HG02623 (cell line): ENCODE results near the gene APIP.

Source experiments
- ATAC-seq: cut with Tn5 transposase; IDR thresholded peaks from one replicate; pipeline ENCODE4 v1.9.1; 2021; ENCODE audit warnings: moderate library complexity; ENCODE audit not compliant: unreplicated experiment

Gene APIP, protein sequence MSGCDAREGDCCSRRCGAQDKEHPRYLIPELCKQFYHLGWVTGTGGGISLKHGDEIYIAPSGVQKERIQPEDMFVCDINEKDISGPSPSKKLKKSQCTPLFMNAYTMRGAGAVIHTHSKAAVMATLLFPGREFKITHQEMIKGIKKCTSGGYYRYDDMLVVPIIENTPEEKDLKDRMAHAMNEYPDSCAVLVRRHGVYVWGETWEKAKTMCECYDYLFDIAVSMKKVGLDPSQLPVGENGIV

DNA sequence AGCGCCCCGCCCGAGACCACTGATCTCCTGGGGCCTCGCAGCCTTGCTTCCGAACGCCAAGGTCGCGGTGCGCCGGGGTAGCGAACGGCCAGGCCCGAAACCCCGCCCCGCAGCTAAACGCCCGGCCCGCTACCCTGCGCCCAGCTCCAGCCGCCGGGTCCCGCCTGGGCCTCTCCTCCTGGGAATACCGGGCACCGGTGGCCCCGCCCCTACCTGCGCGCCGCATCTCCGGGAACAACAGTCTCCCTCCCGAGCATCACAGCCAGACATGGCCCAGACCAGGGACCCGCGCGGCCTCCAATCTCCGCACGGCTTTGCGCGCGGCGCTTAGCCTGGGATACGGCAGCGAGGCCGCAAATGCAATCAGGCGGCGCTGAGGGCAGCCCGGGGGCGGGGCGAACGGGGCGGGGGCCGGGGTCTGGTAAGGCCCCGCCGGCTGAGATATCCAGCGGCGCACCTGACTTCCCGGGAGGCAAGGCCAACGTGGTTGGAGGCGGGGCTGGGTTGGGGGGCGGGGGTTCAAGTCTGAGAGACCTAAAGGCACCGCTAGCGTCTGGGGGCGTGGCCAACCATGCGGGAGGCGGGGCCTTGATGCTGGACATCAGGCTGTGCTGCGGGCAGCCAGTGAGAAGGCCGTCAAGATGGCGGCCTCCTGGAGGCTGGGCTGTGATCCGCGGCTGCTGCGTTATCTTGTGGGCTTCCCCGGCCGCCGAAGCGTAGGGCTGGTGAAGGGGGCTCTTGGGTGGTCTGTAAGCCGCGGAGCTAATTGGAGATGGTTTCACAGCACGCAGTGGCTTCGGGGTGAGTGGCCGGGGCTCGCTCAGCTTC lies at the start of gene APIP, which contains the start of gene PDHX:
Gene APIP (minus strand): TSS at position 365 of the 828 bp plus-strand sequence. CDS start 95 bp downstream, at position 270.
Gene PDHX (plus strand): TSS at position 604 of the 828 bp plus-strand sequence. CDS start 38 bp downstream, at position 642.
- peak; percentile 90 for ATAC-seq

GRCh38 chr11:34964610-34965331 lies 48.6 kb upstream of the APIP start:
- ATAC-seq: no peak

DNA sequence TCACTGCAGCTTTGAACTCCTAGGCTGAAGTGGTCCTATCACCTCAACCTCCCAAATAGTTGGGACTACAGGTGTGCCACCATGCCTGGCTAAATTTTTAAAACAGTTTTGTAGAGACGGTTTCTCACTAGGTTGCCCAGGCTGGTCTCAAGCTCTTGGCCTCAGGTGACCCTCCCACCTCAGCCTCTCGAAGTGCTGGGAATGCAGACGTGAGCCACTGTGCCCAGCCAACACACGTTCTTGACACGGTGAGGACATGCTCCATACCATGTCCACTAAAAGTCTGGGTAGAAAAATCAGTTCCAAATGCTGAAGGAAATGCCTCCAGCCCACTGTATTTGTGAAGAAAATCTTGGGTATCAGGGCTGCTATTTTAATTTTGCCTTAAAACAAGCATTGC lies 47.2 kb upstream of the APIP start:
- ATAC-seq: no peak

DNA sequence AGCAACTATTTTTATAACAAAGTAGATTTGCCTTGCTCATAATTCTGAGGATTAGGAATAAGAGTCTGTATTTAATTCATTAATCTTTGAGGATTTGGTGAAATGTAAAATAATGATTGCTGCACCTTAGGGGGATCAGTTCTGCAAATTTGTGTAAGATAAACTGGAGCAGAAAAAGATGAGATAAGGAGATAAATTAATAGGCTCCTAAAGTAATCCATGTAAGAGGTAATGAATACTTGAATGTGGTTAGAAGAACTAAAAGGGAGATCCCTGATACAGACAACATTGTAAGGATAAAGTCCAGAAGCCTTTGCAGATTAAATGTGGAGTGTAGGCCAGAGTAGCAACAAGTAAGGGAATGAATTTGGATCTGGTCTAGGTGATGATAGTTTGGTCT lies 45.9 kb upstream of the APIP start:
- no peak for ATAC-seq

- ATAC-seq: no peak
These were observed 44.1 kb upstream of the APIP start for GRCh38 chr11:34960277-34960676.

DNA sequence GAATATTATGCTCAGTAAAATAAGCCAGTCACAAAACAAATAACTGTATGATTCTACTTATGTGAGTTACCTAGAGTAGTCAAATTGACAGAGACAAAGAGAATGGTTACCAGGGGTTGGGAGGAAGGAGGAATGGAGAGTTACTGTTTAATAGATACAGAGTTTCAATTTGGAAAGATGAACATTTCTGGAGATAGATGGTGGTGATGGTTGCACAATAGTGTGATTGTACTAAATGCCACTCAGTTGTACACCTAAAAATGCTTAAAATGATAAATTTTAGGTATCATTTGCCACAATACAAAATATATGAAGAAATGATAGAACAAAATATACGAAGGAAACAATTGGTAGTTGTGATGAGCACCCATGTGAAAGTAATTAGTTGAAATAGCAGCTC lies 43.6 kb upstream of the APIP start:
- ATAC-seq: no peak

DNA sequence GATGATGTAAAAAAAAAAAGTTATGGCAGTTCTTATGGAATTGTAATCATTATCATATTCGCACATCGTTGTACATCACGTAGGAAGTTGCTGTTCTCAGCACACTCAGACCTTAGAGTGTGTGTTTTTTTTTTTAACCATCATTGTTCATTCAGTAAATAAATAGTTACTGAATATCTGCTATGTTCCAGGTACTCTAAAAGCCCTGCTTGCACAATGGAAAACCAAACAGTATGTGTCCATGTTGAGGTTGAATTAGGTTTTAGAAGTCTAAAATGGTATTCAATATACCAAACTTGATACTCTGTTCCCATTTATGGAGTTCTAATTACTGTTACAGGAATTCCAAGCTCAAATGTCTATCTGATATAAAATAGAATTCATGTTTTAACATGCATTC lies 41.4 kb upstream of the APIP start:
- no peak for ATAC-seq

DNA sequence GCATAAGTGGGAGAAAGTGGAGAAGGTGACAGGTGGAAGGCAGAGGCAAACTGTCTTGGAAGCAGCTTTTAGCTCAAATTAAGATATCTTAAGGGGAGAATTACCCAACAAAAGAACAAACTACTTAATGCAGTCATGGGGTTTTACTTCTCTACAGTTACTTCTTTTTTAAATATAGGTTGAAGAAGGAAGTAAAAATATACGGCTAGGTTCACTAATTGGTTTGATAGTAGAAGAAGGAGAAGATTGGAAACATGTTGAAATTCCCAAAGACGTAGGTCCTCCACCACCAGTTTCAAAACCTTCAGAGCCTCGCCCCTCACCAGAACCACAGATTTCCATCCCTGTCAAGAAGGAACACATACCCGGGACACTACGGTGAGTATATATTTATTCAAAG lies 41.0 kb upstream of the APIP start:
- ATAC-seq: no peak

GRCh38 chr11:34953955-34954354 lies 37.8 kb upstream of the APIP start:
- ATAC-seq: no peak

DNA sequence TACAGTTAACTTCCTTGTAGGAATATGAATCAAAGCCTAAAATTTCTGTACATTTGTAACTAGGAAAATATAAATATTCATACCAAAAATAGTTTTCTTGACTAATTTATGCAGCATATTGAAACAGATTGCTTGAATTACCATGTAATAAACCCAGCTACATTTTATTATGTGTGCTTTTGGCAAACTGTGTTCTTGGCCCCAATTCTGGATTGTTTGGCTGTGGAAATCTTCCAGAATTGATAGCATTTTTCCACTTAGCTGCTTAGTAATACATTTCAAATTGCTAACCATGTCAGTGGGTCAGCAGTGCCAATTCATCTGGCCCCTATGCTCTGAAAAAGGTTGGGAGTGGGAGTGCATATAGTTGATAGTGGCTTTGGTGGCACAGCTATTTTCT lies 32.5 kb upstream of the APIP start:
- no peak for ATAC-seq

DNA sequence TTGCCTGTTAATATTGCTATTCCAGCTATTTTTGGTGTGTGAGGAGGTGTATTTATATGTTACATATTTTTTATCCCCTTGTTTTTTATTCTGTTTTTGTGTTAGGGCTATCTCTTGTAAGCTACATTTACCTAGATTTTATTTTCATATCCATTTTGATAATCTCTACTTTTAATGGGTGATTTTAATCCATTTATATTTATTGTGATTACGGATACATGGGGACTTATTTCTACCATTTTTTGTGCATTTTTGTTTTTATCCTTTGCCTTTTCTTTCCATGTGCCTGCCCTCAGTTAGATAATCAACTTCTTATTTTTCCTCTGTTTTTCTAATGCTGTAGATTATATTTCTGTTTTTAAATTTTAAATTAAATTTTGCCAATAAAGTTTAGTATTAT lies 28.5 kb upstream of the APIP start:
- no peak for ATAC-seq

DNA sequence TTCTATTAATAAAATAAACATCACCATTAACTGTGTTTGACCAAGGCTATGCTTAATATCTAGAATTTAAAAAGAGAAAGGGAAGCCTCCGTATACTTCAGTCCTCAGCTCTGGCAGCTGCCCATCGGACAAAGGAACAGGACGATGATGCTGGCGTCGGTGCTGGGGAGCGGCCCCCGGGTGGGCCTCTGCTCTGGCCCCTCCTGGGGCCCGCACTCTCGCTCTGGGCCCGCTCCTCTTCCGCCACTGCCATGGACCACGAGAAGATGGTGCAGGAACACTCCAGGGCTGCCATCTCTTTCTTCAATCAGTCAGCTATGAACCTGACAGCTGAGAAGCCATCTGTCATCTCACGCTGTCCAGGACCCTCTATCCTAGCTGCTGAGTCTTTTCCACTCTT lies 25.5 kb upstream of the APIP start:
- ATAC-seq: no peak

GRCh38 chr11:34940026-34940677 lies 24.0 kb upstream of the APIP start:
- no peak for ATAC-seq

GRCh38 chr11:34938611-34939010 lies 22.4 kb upstream of the APIP start:
- no peak for ATAC-seq

- no peak for ATAC-seq
These were observed 20.9 kb upstream of the APIP start for GRCh38 chr11:34936945-34937629.

- no peak for ATAC-seq
These were observed 13.9 kb upstream of the APIP start for GRCh38 chr11:34929794-34930763.

DNA sequence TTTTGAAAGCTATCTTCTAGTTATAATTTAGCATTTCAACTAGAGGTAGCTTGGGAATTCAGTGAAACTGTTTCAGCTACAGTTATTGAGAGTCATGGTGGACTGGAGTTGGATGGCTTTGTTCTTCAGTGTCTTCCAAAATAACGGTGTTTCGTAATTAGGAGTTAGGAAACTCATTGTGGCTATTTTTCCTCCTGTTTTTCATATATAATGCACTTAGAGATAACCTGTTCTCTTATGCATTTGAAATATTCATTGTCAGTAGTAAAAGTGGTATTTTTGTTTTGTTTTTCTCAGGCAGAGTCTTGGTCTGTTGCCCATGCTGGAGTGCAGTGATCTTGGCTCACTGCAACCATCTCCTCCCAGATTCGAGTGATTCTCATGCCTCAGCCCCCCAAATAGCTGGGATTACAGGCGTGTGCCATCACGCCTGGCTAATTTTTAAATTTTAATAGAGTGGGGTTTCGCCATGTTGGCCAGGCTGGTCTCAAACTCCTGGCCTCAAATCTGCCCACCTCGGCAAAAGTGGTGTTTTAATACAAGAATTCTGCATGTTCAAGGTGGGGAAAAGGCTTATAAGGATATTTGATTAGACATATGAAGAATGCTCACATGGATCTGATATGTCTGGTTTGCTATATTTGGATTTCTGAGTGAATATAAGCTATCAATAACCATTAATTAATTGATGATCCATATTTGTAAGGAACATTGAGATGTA lies 12.9 kb upstream of the APIP start:
- no peak for ATAC-seq

DNA sequence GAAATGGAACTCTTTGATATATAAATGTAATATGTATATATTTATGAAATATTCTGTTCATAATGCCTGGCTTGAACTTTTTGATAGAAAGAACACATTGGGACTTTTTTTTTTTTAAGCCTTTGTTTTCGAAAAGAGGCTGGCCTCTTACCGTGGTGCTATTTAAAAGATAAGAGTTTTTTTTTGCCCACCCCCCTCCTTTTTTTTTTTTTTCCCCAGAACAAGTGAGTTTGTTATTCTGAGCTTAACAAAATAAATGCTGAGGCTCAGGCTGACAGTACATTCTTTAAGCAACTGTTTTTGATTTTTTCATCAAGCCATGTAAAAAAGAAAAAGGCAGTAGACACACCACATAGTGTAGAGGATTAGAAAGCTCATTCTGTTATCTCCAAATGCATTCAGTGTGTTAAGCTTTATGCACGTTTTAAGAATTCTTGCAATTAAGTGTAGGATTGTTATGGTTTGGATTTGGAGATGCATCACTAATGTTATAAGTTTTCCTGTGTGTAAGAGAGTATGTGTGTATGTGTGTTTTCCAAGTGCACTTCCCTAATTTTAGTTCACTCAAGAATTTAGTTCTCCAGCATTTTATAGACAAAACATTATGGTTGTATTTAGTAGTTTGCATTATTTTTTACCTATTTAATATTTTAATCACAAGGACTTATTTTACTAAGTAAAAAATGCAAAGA lies 12.2 kb upstream of the APIP start:
- ATAC-seq: no peak
